Left colon (tissue), 2 donors: ENCODE data around the gene ABCC3. TPM values are rescaled to one million over a fixed set of nuclear protein-coding genes. Genes with fewer than 3 reads are reported as not detected.

Experiments used
- ATAC-seq: fragments of 200-7000 bp; cut with Tn5 transposase; one replicate; pipeline ENCODE4 v1.9.1; 2020; ENCODE audit warnings: mild to moderate bottlenecking, moderate library complexity
- DNase-seq, 2 donors: peaks; one replicate each; pipeline ENCODE4 v3.0.0-alpha.2; 2020
- intact Hi-C, 2 donors: fragments of 100-400 bp; cut with DNase I in 1 of 2; cut with micrococcal nuclease in 1 of 2; formaldehyde crosslinking; loops; one replicate each; pipeline versions ENCODE4 v1.11.2 to v1.14.0; 2022; cut with DNase I, micrococcal nuclease
- total RNA-seq, 2 donors: library from RNA; stranded (reverse); fragmentation: NEBNext Ultra II Directional; extraction: Animal tissue kit (Norgen Biotek cat#: 25700); gene quantifications; one replicate each; pipeline ENCODE4 v1.2.1, GENCODE V29; 2021
- donor health status: DM: no; HTN: no; CAD: no.
- donor health status: DM: yes; HTN: yes; CAD: no.

The ABCC3 gene
- total RNA-seq, 2 donors from 2014 or later = 251 to 373 TPM

GRCh38 chr17:50625032-50625871 lies 9.4 kb upstream of the ABCC3 start:
- DNase-seq (no peak), ATAC-seq (no peak)
- intact Hi-C loops = loop anchor here (5.0 kb wide), 1 partner anchor 73 kb away; no protein-coding TSS in a partner anchor

- intact Hi-C loops = loop anchor here (5.0 kb wide), 1 partner anchor 74 kb away; no protein-coding TSS in a partner anchor
- ATAC-seq (no peak), DNase-seq (peak in 1 of 2 donors; percentile 75)
Measured at GRCh38 chr17:50626037-50626574, 8.6 kb upstream of the ABCC3 start.

- no peak for DNase-seq
- no peak for ATAC-seq
- intact Hi-C loops = loop anchor here (5.0 kb wide), 1 partner anchor 75 kb away; no protein-coding TSS in a partner anchor
Measured at GRCh38 chr17:50627036-50627781, 7.5 kb upstream of the ABCC3 start.

GRCh38 chr17:50627782-50628601 lies 6.7 kb upstream of the ABCC3 start:
- intact Hi-C loops = loop anchor here (5.0 kb wide), 1 partner anchor 76 kb away; no protein-coding TSS in a partner anchor
- DNase-seq = peak; percentile 73 to 85
- ATAC-seq = peak; percentile 58

- ATAC-seq (no peak), DNase-seq (no peak)
- intact Hi-C loops = loop anchor here (5.0 to 10.0 kb wide), 3 partner anchors 62 to 145 kb away; no protein-coding TSS in a partner anchor
Measured at GRCh38 chr17:50629902-50630301, 4.8 kb upstream of the ABCC3 start.

- peak; percentile 90 to 91 for DNase-seq
- intact Hi-C loops = loop anchor here in 1 of 2 donors (5.0 to 10.0 kb wide), 2 partner anchors 62 to 146 kb away; no protein-coding TSS in a partner anchor
Measured at GRCh38 chr17:50630524-50631194, 4.0 kb upstream of the ABCC3 start.

GRCh38 chr17:50631195-50631907 lies 3.3 kb upstream of the ABCC3 start:
- DNase-seq = no peak
- no peak for ATAC-seq
- intact Hi-C loops = loop anchor here in 1 of 2 donors (5.0 to 10.0 kb wide), 2 partner anchors 61 to 147 kb away; no protein-coding TSS in a partner anchor

More at GRCh38 chr17:50630524-50631194, 4.0 kb upstream of the ABCC3 start:
- ATAC-seq = peak; percentile 77

GRCh38 chr17:50631908-50632571 lies 2.6 kb upstream of the ABCC3 start:
- intact Hi-C loops = loop anchor here in 1 of 2 donors (5.0 to 10.0 kb wide), 2 partner anchors 60 to 147 kb away; no protein-coding TSS in a partner anchor
- no peak for ATAC-seq
- DNase-seq = no peak

GRCh38 chr17:50632637-50633036 lies 2.0 kb upstream of the ABCC3 start:
- no peak for ATAC-seq
- no peak for DNase-seq
- intact Hi-C loops = loop anchor here in 1 of 2 donors (5.0 to 10.0 kb wide), 2 partner anchors 60 to 148 kb away; no protein-coding TSS in a partner anchor

- ATAC-seq (no peak), DNase-seq (no peak)
- intact Hi-C loops = loop anchor here in 1 of 2 donors (5.0 to 10.0 kb wide), 2 partner anchors 59 to 149 kb away; no protein-coding TSS in a partner anchor
Measured at GRCh38 chr17:50633683-50634082, 998 bp upstream of the ABCC3 start.

- DNase-seq = no peak
- ATAC-seq = peak; percentile 17
- intact Hi-C loops = loop anchor here in 1 of 2 donors (5.0 to 10.0 kb wide), 3 partner anchors 57 to 150 kb away; partner anchors contain the start of gene SPATA20
Measured at GRCh38 chr17:50634915-50635731, 442 bp downstream of the ABCC3 start.

- DNase-seq = no peak
- ATAC-seq = no peak
- intact Hi-C loops = loop anchor here in 1 of 2 donors (5.0 to 10.0 kb wide), 2 partner anchors 88 to 151 kb away; partner anchors contain the start of gene SPATA20
Measured at GRCh38 chr17:50635732-50635981, 976 bp downstream of the ABCC3 start.

- DNase-seq = peak in 1 of 2 donors; percentile 51
- peak; percentile 11 for ATAC-seq
- intact Hi-C loops = loop anchor here in 1 of 2 donors (5.0 to 10.0 kb wide), 2 partner anchors 89 to 151 kb away; partner anchors contain the start of gene SPATA20
Measured at GRCh38 chr17:50635982-50636803, 1.5 kb downstream of the ABCC3 start.

- no peak for ATAC-seq
- intact Hi-C loops = loop anchor here in 1 of 2 donors (5.0 to 10.0 kb wide), 2 partner anchors 89 to 152 kb away; partner anchors contain the start of gene SPATA20
- DNase-seq = no peak
Measured at GRCh38 chr17:50636804-50637195, 2.1 kb downstream of the ABCC3 start.
